ENCODE measurements around the gene PODXL.

DNA sequence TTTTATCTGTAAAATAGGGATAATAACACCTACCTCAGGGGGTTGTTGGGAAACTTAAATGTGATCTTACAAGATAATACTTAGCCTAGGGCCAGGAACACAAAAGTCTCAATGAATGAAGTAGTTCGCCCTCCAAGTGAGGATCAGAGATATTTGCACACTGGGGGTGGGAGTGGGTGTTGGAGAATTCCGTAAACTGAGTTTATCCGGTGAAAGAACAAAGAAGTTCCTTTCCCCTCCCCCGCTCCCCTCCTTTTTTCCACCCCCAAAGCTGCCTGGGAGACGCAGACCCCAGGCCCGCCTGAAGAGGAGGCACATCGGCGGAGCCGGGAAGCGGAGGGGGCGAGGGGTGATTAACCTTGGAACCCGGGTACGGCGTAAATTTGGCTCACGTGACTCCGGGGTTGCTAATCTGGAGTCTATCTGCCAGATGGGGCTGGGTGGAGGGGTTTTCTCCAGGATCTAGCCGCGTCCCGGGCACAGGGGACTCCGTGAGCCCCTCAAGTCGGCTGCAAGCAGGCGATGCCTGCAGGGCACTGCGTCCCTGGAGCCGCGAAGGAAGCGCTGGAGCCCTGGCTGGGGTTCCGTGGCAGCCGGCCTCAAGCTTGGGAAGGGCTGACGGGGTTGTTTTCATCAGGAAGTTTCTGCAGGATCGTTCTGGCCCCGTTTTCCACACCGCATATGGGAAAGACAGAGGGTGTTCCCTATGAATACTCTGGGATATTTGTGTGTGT is 1.4 kb upstream of the PODXL start:
- TF ChIP-seq REST (IDR thresholded peaks at IDR 0.05; ENCODE audit: low read depth, low read length) (no peak), SREBF2 (IDR thresholded peaks at IDR 0.05; ENCODE audit: low read length) (no peak), CTCF (IDR thresholded peaks at IDR 0.05 in 2 of 3, conservative IDR thresholded peaks at IDR 0.05 in 1 of 3; ENCODE audit: control insufficient read depth in 2 of 3, extremely low read depth in 1 of 3, insufficient read depth in 1 of 3, low read depth in 3 of 3, low read length in 3 of 3) (no peak), NFYA (IDR thresholded peaks at IDR 0.05; ENCODE audit: borderline replicate concordance, low read depth, low read length) (no peak), RELB (IDR thresholded peaks at IDR 0.05; ENCODE audit: low read depth) (no peak), EP300 (IDR thresholded peaks at IDR 0.05; ENCODE audit: borderline replicate concordance in 1 of 2, control insufficient read depth in 1 of 2, low read depth in 2 of 2, low read length in 2 of 2) (no peak), BCL11A (IDR thresholded peaks at IDR 0.05; ENCODE audit: low read depth, low read length) (no peak), SMAD1 (IDR thresholded peaks at IDR 0.05; ENCODE audit: low read depth, partially characterized antibody) (no peak), RB1 (IDR thresholded peaks at IDR 0.05; ENCODE audit: borderline replicate concordance) (no peak), EZH2 (IDR thresholded peaks at IDR 0.05; ENCODE audit: borderline replicate concordance, control insufficient read depth, low read depth, low read length) (no peak)
- TF ChIP-seq, protein P1, sequence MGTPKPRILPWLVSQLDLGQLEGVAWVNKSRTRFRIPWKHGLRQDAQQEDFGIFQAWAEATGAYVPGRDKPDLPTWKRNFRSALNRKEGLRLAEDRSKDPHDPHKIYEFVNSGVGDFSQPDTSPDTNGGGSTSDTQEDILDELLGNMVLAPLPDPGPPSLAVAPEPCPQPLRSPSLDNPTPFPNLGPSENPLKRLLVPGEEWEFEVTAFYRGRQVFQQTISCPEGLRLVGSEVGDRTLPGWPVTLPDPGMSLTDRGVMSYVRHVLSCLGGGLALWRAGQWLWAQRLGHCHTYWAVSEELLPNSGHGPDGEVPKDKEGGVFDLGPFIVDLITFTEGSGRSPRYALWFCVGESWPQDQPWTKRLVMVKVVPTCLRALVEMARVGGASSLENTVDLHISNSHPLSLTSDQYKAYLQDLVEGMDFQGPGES (IDR thresholded peaks at IDR 0.05) = no peak
- TF ChIP-seq, protein P2, sequence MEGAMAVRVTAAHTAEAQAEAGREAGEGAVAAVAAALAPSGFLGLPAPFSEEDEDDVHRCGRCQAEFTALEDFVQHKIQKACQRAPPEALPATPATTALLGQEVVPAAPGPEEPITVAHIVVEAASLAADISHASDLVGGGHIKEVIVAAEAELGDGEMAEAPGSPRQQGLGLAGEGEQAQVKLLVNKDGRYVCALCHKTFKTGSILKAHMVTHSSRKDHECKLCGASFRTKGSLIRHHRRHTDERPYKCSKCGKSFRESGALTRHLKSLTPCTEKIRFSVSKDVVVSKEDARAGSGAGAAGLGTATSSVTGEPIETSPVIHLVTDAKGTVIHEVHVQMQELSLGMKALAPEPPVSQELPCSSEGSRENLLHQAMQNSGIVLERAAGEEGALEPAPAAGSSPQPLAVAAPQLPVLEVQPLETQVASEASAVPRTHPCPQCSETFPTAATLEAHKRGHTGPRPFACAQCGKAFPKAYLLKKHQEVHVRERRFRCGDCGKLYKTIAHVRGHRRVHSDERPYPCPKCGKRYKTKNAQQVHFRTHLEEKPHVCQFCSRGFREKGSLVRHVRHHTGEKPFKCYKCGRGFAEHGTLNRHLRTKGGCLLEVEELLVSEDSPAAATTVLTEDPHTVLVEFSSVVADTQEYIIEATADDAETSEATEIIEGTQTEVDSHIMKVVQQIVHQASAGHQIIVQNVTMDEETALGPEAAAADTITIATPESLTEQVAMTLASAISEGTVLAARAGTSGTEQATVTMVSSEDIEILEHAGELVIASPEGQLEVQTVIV (IDR thresholded peaks at IDR 0.05; ENCODE audit: borderline replicate concordance, partially characterized antibody) = no peak
